Neutrophil (primary cell): ENCODE measurements around the gene G3BP1.
"Not testable (repeated sequence)": the region's sequence is repeated elsewhere in the genome, so short reads cannot be mapped to it uniquely, and the experiment has no call there.

ENCODE experiments used
- H3K27ac ChIP-seq: fragments of 200-600 bp; sonication (generic); 2 replicates; pipeline ENCODE4 v1.5.1; 2016; ENCODE audit warnings: mild to moderate bottlenecking, moderate library complexity
- H3K27me3 ChIP-seq: fragments of 200-600 bp; sonication (generic); 2 replicates; pipeline ENCODE4 v1.6.0; 2016; ENCODE audit warnings: mild to moderate bottlenecking
- H3K36me3 ChIP-seq: fragments of 200-600 bp; sonication (generic); 2 replicates; pipeline ENCODE4 v1.5.1; 2017
- H3K4me1 ChIP-seq, 2 experiments: fragments of 200-600 bp in 1 of 2; sonication (generic) in 1 of 2; 1 replicate in 1 of 2; 2 replicates in 1 of 2; pipeline versions ENCODE4 v1.5.1 to v1.6.1; 2013 to 2016; ENCODE audit warnings: low read depth in 1 of 2, low read length in 1 of 2, mild to moderate bottlenecking in 1 of 2, moderate library complexity in 1 of 2; ENCODE audit not compliant: control insufficient read depth in 1 of 2, insufficient read depth in 1 of 2
- H3K4me3 ChIP-seq, 2 experiments: fragments of 200-600 bp in 1 of 2; sonication (generic) in 1 of 2; 1 replicate in 1 of 2; 2 replicates in 1 of 2; pipeline ENCODE4 v1.5.1; 2013 to 2016; ENCODE audit warnings: low read depth in 1 of 2, low read length in 1 of 2, mild to moderate bottlenecking in 1 of 2, moderate library complexity in 1 of 2
- H3K9me3 ChIP-seq: fragments of 200-600 bp; sonication (generic); 2 replicates; pipeline ENCODE4 v1.5.1; 2016
- TF ChIP-seq, protein P1 (sequence below): fragments of 200-600 bp; sonication (generic); IDR thresholded peaks from 2 replicates; pipeline ENCODE4 v1.5.1; 2016; ENCODE audit warnings: antibody characterized with exemption

The G3BP1 gene

DNA sequence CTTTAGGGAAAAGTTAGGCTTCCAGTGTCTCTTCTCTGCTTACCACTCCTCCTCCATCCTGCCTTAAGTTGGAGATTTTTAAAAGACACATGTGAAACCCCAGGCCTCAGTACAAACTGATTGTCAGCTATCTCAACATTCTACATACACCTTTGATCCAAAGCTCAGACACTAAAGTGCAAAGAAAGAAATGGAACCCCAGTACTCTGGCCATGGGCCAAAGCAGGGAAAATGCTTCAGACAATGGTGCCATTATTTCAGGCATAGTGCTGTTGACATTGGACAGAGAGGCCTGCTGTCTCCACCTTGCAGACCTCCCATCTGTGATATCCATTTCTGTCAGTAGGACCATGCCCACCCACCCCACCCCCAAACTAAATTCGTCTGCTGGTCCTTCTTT lies 49.1 kb downstream of the G3BP1 start:
- Histone ChIP-seq H3K9me3 (no peaks in the 10 kb centered on the region), H3K4me1 (no peaks in the 10 kb centered on the region), H3K27ac (no peak overlapping the region), H3K27me3 (no peaks in the 10 kb centered on the region), H3K4me3 (no peak overlapping the region), H3K36me3 (no peaks in the 10 kb centered on the region)
- TF ChIP-seq, protein P1, sequence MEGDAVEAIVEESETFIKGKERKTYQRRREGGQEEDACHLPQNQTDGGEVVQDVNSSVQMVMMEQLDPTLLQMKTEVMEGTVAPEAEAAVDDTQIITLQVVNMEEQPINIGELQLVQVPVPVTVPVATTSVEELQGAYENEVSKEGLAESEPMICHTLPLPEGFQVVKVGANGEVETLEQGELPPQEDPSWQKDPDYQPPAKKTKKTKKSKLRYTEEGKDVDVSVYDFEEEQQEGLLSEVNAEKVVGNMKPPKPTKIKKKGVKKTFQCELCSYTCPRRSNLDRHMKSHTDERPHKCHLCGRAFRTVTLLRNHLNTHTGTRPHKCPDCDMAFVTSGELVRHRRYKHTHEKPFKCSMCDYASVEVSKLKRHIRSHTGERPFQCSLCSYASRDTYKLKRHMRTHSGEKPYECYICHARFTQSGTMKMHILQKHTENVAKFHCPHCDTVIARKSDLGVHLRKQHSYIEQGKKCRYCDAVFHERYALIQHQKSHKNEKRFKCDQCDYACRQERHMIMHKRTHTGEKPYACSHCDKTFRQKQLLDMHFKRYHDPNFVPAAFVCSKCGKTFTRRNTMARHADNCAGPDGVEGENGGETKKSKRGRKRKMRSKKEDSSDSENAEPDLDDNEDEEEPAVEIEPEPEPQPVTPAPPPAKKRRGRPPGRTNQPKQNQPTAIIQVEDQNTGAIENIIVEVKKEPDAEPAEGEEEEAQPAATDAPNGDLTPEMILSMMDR, result no peak

DNA sequence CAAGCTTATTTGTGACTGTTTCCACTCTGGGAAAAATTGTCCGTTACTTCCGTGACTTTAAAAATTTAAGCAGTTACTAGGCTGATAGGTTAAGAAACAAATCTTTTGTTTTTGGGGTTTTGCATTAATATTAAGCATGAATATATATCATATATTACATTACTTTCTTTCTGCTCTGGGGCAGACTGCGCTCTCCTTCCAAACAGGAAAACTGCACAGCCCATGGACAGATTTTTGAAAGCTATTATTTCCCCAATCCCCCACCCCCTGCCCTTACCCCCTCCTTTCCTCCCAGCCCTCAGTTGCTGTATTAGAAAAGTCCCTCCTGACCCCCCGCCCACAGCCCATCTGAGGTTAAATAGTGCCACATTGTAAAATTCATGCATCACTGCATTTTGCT lies 50.4 kb downstream of the G3BP1 start:
- H3K27ac ChIP-seq, result no peak overlapping the region
- no peaks in the 10 kb centered on the region for H3K4me1 ChIP-seq
- TF ChIP-seq, protein P1, result no peak
- no peaks in the 10 kb centered on the region for H3K27me3 ChIP-seq
- H3K4me3 ChIP-seq, result no peak overlapping the region
- no peaks in the 10 kb centered on the region for H3K9me3 ChIP-seq
- H3K36me3 ChIP-seq, result no peaks in the 10 kb centered on the region

DNA sequence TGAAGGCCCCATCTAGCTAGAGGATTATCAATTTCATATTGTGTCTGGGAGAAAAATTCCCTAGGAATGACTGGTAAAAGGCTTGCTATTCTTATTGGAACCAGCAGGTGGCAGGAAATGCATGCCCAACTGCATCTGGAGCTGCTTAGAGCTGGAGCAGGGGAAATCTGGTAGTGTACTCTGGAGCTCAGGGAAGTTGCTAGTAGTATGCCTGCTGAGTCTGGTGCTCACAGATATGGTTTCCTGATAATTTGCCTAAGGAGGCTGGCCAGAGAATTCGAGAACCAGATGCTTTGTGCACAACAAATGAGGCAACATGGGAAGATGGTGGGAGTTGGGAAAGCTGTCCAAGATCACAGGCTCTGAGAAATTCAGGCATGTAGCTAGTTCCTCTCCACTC lies 53.7 kb downstream of the G3BP1 start:
- no peak overlapping the region for H3K27ac ChIP-seq
- no peaks in the 10 kb centered on the region for H3K27me3 ChIP-seq
- H3K4me3 ChIP-seq, result no peak overlapping the region
- H3K36me3 ChIP-seq, result no peaks in the 10 kb centered on the region
- TF ChIP-seq, protein P1, result peak; percentile 33
- no peaks in the 10 kb centered on the region for H3K9me3 ChIP-seq
- H3K4me1 ChIP-seq, result no peaks in the 10 kb centered on the region

DNA sequence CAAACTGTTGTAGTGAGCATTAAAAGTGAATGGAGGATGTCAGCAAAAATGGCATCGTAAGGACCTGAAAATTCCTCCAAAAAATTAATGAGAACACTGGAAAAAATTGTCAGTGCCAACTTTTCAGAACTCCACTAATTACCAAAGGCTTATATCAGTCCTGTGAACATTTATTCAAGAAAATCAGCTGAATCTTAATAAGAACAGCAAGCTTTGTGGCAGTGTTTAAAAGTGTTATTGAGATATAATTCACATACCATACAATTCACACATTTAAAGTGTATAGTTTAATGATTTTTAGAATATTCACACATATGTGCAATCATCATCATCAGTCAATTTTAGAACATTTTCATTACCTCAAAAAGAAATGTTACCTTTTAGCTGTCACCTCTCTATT lies 57.6 kb downstream of the G3BP1 start:
- no peaks in the 10 kb centered on the region for H3K27me3 ChIP-seq

DNA sequence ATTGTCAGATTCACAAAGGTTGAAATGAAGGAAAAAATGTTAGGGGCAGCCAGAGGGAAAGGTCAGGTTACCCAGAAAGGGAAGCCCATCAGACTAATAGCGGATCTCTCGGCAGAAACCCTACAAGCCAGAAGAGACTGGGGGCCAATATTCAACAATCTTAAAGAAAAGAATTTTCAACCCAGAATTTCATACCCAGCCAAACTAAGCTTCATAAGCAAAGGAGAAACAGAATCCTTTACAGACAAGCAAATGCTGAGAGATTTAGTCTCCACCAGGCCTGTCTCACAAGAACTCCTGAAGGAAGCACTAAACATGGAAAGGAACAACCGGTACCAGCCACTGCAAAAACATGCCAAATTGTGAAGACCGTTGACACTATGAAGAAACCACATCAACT lies 61.1 kb downstream of the G3BP1 start:
- H3K27ac ChIP-seq, H3K9me3 ChIP-seq, H3K27me3 ChIP-seq, H3K4me3 ChIP-seq, H3K4me1 ChIP-seq, H3K36me3 ChIP-seq: not testable (repeated sequence)

More for the DNA sequence above, 57.6 kb downstream of the G3BP1 start:
- no peaks in the 10 kb centered on the region for H3K36me3 ChIP-seq
- no peaks in the 10 kb centered on the region for H3K9me3 ChIP-seq
- no peaks in the 10 kb centered on the region for H3K4me1 ChIP-seq
- TF ChIP-seq, protein P1, result no peak
- no peak overlapping the region for H3K27ac ChIP-seq
- no peak overlapping the region for H3K4me3 ChIP-seq

DNA sequence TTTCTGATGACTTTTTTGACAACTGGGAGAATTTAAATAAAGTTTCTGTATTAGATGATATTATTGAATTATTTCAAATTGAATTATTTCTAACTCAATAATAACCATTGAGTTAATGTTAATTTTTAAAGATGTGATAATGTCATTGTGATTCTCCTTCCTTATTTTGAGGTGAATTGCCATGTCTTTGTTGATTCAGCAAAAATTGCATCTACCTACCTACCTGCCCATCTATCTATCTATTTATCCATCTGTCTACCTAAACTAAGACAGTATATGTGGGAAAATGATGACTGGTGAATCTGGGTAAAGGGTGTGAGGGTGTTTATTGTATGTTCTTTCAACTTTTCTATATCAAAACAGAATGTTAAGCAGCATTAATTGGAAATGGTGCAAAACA lies 75.0 kb downstream of the G3BP1 start:
- TF ChIP-seq, protein P1, result no peak
- Histone ChIP-seq H3K4me1 (no peaks in the 10 kb centered on the region), H3K4me3 (no peak overlapping the region), H3K36me3 (no peaks in the 10 kb centered on the region), H3K27ac (no peak overlapping the region), H3K9me3 (no peaks in the 10 kb centered on the region), H3K27me3 (no peaks in the 10 kb centered on the region)
